Stimulated activated CD4-positive, alpha-beta T cell treated with anti-CD3 and anti-CD28 coated beads, Interleukin-2, amount 100 ng/mL, for 24 hours (primary cell): ENCODE data around the gene DNAJC16.

Experiments used
- DNase-seq, 2 donors: peaks; one replicate each; pipeline ENCODE4 v3.0.0-alpha.2; 2020

Gene DNAJC16

DNA sequence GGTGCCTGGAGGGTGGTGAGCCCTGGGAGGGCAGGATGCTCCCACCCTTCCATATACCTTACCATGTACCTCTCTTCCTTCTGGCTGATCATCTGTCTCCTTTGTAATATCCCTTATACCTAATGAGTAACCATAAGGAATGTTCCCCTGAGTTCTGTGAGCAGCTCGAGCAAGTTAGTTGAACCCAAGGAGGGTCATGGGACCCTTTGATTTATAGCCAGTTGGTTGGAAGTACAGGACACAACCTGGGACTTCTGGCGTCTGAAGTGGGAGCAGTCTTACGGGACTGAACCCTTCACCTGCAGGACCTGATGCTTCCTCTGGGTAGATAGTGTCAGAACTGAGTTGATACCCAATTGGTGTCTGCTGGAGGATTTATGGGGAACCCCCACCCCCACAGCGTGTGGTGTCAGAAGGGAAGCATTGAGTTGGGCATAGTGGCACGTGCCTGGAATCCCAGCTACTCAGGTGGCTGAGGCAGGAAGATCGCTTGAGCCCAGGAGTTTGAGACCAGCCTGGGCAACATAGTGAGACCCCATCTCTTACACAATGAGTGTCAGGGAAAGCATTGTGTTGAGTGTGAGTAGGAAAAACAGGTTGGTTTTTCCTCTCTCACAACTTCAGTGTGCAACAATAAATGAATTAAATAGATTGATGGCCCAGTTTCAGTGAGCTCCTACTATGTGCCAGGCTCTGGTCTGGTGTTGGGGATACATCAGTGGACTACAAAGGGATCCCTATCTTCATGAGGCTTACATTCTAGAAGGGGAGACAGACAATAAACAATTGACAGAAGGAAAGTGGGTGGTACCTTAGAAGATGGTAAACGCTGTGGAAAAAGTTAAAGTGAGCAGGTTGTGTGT, 16.0 kb downstream of the DNAJC16 start:
- no peak for DNase-seq

DNA sequence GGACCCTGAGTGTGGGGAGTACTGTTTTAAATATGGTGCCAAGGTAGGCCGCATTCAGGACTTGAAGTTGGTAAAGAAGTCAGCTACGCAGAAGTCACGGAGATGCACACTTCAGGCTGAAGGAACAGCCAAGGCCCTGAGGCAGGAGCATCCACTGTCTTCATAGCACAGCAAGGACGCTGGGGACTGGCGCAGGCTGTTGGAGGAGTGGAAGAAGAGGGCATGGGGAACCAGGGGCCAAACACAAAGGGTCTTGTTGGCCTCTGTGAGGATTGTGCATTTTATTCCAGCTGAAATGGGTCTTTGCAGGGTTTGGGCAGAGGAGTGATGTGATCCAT, 16.6 kb downstream of the DNAJC16 start:
- DNase-seq = no peak

DNA sequence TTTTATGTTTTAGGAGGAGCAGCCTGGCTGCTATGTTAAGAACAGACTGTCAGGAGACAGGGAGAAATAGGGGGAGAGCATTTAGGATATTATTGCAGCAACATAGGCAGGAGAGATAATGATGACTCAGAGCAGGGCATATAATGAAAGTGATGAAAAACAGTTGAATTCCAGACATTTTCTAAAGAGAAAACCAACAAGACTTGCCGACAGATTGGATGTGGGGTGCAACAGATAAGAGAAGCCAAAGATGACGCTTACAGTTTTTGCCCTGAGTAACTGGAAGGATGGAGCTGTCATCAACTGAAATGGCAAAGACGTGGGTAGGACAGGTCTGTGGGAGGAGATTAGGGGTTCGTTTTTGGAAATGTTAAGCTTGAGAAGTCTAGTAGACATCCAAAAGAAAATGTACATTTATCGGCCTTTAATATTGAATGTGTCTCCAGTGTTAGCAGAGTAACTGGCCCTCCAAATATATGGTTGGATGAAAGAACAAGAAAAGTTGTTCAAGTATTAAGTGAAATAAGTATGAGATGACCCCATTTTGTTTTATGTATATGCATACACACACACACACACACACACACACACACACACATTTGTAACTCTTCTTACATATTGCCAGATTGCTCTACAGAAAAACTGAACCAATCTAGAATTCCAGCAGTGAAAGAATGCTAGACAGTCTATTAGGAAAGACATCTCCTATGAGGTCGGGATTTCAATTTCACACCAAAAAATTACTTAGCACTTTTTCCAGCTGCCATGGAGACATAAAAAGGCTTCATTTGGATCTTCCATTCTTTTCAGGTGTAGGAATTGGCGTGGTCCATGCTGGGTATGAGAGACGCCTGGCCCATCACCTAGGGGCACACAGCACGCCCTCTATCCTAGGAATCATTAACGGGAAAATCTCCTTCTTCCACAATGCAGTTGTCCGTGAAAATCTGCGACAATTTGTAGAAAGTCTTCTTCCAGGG, 17.2 kb downstream of the DNAJC16 start:
- DNase-seq = no peak

DNA sequence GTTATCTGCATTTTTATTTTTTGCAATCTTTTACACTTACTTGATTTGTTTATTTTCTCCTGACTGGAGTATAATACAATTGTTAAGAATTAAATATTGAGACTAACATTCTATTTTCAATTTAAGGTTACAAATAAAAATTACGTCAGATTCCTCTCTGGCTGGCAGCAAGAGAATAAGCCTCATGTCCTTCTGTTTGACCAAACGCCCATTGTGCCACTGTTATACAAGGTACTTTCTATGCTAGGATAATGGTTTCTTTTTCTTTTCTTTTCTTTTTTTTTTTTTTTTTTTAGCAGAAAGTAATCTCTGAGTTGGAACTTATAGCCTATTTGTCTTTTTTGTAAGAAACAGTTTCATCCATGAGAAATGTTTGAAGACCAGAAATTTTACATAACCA, 20.0 kb downstream of the DNAJC16 start:
- no peak for DNase-seq

DNA sequence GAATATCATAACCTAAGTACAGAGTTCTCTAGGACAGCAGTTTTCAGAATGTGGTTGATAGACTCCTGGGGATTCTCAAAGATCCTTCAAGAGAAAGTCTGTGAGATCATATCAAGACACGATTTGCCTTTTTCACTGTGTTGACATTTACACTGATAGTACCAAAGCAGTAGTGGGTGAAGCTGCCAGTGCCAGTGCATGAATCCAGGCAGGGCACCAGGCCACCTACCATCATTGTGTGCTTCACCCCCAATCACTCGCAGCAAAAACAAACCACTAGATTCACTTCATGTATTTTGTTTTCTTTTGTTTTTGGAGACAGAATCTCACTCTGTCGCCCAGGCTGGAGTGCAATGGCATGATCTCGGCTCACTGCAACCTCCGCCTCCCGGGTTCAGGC, 23.9 kb downstream of the DNAJC16 start:
- no peak for DNase-seq

DNA sequence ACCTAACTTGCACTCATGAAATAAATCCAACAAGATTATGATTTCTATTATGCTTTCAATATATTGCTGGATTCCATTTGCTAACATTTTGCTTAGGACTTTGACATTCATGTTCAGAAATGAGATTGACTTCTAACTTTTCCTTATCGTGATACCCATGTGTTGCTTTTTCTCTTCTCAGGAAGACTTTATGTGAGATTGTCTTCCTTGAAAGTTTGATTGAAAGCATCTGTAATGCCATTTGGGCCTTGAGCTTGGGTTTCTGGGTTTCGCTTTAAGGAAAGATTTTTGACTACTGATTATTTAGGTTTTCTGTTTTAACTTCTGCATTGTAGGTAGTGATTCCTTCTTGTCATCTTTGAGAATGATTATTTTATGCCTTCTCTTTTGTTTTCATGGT, 30.4 kb downstream of the DNAJC16 start:
- no peak for DNase-seq

DNA sequence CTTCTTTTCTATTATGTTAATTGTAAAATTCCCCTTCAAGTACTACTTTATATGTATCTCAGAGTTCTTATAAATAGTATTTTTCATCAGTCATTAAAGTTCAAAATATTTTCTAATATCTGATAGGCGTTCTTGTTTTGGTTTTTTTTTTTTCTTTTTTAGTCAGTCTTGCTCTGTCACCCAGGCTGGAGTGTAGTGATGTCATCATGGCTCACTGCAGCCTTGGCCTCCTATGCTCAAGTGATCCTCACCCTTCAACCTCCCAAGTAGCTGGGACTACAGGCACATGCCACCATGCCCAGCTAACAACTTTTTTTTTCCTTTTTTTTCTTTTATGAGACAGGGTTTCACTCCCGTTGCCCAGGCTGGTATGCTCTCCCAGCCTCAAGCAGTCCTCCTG, 30.9 kb downstream of the DNAJC16 start:
- no peak for DNase-seq

DNA sequence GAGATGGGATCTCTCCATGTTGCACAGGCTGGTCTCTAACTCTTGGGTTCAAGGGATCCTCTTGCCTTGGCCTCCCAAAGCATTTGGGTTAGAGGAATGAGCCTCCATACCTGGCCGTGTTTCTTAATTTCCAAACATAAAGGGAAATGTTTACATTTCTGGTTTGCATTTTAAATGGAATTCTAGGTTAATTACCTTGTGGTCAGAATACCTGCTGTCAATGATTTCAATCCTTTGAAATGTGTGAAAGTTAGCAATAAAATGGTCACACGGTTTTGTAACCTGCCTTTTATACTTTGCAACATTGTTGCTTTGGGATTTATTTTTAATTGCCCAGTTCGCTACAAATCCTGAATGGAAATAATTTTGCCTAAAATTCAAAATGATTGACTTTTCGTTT, 31.9 kb downstream of the DNAJC16 start:
- DNase-seq = no peak

DNA sequence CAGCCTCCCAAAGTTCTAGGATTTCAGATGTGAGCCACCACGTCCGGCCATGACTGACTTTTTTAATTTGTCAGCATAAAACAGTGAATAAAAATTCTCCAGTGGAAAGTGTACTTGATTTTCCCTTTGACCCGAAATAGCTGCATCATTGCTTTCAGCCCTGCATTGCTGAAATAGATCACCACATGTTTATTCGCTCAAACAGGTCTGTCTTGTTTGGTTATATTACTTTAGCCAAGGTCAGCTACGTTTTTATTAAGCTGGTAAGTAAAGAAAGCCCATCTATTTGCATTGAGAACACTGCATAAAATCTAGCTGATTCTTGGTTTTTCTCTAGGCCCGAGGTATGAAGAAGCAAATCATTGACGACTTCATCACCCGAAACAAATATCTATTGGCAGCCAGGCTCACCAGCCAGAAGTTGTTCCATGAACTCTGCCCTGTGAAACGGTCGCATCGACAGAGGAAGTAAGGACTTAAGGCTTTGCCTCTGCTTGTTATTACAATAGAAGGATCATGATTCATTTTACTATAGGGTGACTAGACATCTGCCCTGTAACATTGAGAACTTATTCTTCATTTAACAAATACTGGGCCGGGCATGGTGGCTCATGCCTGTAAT, 32.7 kb downstream of the DNAJC16 start:
- DNase-seq = no peak

DNA sequence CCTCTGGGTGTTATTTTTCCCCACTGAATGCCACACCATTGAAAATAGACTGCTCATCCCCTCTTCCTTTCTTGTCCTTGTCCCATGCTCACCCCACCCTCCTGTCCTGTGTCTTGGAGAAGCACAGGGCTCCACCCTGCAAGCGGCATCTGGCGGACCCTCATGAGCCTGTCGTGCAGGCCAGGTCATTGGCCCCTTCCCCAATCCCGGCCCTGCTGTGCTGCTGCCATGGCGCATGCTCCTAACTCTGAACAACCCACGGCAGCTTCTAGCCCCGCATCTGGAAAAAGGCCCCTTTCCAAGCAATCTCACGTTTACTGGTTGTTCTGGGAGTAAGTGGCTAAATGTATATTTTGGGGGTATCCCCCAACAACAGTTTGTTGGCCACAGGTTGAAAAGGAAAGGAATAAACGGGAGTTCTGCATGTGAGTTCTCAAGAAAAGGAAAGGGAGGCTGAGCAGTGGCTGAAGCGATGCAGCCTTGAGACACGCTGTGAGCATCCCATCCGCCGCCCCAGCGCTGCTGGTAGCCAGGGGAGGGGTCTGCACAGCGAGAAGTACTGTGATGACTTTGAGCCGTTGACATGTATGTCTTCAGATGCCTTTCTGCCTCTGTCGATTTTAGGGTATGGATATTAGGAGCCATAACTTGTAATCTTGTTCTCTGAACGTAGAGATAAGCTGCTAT, 41.9 kb downstream of the DNAJC16 start:
- no peak for DNase-seq

DNA sequence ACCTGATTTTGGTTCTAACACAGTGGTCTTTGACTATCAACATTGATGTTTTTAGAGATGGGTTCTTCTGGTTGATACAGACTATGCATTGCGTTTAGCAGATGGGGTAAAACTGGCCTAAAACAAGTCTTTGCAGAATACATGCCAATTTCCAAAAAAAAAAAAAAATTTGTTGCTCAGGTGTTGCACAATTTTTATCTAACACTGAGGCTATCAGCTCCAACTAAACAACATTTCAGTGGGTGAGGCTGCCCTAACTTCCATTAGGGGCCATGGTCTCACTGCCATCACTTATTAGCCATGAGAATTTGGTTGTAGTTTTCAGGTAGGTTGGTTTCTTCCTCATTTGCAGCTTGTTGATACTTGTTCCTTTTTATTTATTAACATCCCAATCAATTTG, 44.2 kb downstream of the DNAJC16 start:
- DNase-seq = no peak

DNA sequence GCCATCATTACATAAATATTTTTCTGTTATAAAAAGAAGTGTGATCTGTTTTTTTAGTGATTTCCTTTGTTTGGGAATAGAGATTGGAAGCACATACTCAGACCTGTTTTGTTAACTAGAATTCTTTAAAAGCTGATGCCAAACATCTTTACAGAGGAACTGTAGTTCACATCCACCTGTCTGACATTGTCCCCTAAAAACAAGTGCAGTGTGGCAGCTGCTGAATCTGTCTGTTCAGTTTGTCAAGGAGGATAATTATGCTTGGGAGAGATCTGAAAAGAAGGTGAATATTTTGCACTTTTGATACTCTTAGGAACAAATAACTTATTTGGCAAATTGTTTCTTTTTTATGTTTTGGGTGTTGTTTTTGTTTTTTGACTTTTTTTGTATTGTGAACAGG, 44.6 kb downstream of the DNAJC16 start:
- no peak for DNase-seq

DNA sequence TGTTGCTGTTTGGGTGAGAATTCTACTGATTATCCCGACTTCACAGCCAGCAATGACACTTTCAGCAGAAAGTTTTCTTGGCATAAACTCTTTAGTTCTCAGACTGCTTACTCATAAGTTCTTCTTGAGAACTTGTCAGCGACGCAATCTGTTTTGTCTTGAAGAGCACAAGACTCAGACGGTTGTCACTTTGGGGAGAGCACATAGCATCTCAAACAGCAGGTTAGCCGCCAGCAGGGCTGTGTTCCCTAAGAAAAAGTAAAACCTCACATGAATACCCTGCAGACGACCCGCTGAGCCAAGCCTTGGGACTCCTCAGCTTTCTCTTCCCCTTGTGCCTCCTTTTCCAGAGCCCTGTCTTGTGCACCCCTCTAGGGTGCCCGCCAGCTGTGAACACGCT, 46.8 kb downstream of the DNAJC16 start:
- no peak for DNase-seq

DNA sequence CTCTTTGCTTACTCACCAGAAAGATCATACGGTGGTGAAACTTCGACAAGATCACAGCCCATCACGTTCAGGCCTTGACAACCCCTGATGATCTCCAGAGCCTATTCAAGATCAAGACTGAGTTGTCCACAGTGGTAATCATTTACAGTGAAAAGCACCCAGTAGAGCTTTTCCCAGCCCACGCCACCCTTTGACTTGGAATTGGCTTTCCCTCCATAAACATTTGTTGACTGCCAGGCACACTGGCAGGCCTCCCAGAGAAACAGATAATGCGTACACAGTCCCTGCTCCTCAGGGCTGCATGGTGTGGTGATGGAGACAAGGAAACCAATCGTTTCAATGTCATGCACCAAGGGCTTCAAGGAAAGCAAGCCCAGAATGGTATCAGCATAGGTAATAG, 48.1 kb downstream of the DNAJC16 start:
- no peak for DNase-seq

DNA sequence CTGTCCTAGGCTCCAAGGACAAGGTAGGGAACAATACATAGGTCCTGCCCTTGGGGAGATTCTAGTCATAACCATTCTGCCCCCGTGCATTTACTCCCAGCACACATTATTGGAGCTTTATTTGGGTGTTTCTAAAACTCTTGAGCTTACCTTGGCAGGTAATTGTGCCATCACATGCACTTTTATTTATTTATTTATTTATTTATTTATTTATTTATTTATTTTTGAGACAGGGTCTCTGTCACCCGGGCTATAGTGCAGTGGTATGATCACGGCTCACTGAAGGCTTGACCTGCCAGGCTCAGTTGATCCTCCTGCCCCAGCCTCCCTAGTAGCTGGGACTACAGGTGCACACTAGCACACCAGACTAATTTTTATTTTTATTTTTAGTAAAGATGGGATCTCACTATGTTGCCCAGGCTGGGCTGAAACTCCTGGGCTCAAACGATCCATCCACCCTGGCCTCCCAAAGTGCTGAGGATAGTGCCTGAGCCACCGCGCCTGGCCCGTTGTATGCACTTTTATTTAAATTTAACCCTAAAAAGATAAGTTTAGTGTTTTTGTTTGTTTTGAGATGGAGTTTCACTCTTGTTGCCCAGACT, 49.0 kb downstream of the DNAJC16 start:
- DNase-seq = no peak

DNA sequence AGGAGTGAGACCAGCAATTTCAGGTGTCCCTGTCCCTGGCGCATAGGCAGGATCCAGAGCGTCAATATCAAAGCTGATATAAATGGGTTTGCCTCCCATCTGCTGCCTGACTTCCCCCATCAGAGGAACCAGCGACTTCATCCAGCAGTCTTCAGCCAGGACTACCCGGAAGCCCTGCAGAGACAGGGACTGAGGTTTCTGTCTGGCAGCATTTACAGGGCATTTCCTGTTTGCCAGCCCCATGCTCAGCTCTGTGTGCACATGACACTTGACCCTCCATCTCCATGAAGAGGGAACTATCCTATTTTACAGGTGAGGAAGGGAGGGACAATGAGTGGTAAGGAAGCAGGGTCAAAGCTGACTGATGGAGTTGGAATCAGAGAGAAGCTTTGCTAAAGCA, 51.0 kb downstream of the DNAJC16 start:
- no peak for DNase-seq

DNA sequence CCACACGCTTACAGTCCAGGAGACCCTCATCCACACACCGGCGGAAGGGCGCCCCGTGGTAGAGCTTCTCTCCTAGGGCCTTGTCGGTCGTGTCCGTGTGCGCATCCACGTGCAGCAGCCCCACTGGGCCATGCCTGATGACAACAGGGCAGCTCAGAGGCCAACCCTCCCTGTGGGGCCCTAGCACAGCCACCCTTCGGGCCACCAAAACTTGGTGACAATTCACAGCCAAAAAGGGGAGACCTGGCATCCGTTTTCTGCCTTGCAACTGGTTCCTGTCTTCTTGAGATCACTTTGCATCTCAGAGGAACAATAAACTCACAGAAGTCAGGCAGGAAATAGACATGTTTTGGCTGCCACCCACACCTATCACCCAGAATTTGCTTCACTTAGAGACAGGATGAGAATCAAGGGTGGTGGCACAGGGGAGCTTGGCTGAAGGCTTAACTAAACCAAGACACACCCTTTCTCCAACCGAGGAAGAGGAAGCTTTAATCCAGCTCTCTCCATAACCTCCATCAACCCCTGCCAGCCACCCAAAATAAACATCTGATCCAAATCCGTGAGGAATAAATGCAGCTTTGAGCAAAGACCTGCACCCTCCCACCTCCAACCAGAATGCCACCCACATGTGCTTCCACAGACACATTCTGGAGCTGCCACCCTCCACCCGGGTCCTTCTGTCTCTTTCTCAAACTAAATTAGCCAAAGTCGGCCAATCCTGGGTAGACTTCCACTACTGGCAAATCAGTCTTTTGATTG, 52.5 kb downstream of the DNAJC16 start:
- DNase-seq = peak; percentile 21 to 27

DNA sequence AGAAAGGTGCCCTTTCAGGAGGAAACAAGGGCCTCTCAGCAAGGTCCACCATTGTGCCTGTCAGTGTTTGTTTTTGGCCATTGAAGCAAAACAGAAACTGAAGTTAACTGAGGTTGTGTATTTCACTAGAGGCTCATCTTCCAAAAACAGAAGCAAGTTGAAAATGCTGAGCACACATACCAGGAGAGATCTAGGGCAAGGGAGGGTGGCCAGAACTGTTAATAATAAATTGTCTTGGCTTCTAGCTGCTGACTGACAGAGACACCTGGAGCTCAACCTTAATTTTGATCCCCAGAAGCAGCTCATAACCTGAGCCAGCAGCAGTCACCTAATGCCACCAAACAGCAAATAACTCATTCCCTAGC, 53.0 kb downstream of the DNAJC16 start:
- DNase-seq = no peak

DNA sequence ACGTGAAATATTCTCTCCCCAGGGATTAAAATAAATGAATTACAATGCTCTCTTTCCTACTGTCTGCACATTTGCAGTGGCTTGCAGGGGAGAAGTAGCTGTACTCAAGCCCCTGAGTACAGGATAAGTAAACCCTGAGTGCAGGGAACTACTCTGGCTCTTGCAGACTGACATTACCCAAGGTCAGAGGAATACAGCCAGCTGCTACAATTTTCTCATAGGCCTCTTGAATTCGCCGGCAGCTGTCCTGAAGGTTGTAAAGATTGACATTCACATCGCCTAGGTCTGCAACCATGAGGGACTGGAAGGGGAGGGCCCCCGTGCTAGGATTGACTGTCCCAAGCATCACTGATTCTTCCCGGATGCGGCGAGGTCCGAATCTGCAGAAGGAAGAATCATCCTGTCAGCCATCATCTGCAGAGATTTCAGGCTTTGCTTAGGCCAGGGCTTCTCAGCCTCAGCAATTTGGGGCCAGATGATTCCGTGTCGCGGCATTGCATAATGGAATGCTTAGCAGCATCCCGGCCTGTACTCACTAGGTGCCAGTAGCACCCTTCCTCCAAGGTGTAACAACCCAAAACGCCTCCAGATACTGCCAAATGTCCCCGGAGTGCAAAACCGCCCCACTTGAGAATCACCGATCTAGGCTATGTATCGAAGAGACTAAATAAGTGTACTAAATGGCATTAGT, 56.5 kb downstream of the DNAJC16 start:
- no peak for DNase-seq

DNA sequence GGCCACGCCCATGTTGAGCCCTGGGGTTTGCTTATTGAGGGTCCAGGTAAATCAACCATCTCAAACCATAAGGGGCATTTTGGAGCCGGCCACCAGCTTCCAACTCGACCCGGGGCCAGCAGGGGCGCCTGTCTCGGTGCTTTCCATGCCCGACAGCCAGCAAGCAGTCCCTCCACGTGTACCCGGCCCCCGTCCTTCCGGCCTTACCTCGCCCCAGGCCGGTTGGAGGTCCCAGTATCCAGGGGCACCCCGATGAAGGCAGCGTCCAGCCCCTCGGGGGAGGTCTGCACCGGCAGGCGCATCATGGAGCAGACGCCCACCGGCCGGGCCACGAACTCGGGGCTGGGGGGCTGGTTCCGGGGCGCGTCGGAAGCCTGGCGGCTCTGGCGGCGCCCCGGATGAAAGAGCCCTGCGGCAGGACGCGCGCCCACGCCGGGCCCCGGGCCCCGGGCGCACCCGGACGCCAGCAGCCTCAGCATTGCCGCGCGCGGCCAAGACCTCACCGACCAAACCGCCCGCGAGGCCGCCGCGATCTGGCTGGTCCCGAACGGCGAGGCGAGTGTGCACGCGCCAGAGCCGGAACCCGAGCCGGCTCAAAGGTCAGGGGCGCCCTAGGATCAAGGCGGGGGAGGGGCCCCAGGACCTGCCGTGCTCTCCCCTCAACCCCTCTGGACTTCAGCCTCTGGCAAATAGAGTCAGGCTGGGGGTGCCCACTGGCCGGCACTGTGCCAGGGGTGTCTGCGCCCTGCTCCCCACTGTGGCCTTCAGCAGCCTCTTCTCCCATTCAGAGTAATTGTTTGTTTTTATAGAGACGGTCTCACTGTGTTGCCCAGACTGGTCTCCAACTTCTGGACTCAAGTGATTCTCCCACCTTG, 58.1 kb downstream of the DNAJC16 start, which contains the start of gene AGMAT:
Gene AGMAT, minus strand, starts transcription at position 563 of the 875 bp plus-strand sequence. Its CDS starts 84 bp downstream, at position 479.
- peak; percentile 71 to 74 for DNase-seq
